ENCODE data around the gene NUMA1.

- TF ChIP-seq, protein P1, sequence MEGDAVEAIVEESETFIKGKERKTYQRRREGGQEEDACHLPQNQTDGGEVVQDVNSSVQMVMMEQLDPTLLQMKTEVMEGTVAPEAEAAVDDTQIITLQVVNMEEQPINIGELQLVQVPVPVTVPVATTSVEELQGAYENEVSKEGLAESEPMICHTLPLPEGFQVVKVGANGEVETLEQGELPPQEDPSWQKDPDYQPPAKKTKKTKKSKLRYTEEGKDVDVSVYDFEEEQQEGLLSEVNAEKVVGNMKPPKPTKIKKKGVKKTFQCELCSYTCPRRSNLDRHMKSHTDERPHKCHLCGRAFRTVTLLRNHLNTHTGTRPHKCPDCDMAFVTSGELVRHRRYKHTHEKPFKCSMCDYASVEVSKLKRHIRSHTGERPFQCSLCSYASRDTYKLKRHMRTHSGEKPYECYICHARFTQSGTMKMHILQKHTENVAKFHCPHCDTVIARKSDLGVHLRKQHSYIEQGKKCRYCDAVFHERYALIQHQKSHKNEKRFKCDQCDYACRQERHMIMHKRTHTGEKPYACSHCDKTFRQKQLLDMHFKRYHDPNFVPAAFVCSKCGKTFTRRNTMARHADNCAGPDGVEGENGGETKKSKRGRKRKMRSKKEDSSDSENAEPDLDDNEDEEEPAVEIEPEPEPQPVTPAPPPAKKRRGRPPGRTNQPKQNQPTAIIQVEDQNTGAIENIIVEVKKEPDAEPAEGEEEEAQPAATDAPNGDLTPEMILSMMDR (conservative IDR thresholded peaks at IDR 0.05; ENCODE audit: low read length), result no peak
- TF ChIP-seq EZH2phosphoT487 (IDR thresholded peaks at IDR 0.05; ENCODE audit: borderline replicate concordance, low read depth, low read length), result no peak
Observed at GRCh38 chr11:72075756-72076155, 4.6 kb downstream of the NUMA1 start.

Measured in OCI-LY7 (cell line).